IPS DF 6.9 (cell line): ENCODE data around the gene TTC16.
A peak's percentile ranks its signal among the peaks of the same experiment; 100 is the strongest.

Experiments
- DNase-seq: peaks from one replicate; pipeline ENCODE4 v3.0.0-alpha.2; 2013; ENCODE audit warnings: low read depth, low spot score
- H3K27ac ChIP-seq: one replicate; pipeline ENCODE4 v1.5.1; 2013; ENCODE audit warnings: low read length, control low read depth
- H3K27me3 ChIP-seq: 2 replicates; pipeline ENCODE4 v1.6.1; 2013; ENCODE audit warnings: mild to moderate bottlenecking, low read length; ENCODE audit not compliant: control insufficient read depth, insufficient read depth
- H3K36me3 ChIP-seq: 2 replicates; pipeline ENCODE4 v1.6.1; 2013; ENCODE audit warnings: low read length; ENCODE audit not compliant: control insufficient read depth, insufficient read depth
- H3K4me1 ChIP-seq: 2 replicates; pipeline ENCODE4 v1.6.1; 2013; ENCODE audit warnings: low read length; ENCODE audit not compliant: control insufficient read depth, insufficient read depth
- H3K4me3 ChIP-seq: 2 replicates; pipeline ENCODE4 v1.5.1; 2013; ENCODE audit warnings: mild to moderate bottlenecking, low read length
- H3K9me3 ChIP-seq: 2 replicates; pipeline ENCODE4 v1.6.1; 2013; ENCODE audit warnings: low read length, inconsistent platforms; ENCODE audit not compliant: control insufficient read depth, insufficient read depth
- WGBS: extraction: QIAGEN DNeasy Blood & Tissue Kit; methylation state at CpG from one replicate; pipeline ENCODE4 v1.1.7; 2013; ENCODE audit warnings: mixed read lengths, missing lambda C conversion rate; ENCODE audit not compliant: insufficient read length, insufficient coverage; 5-methylcytosine and 5-hydroxymethylcytosine counted together

The TTC16 gene

DNA sequence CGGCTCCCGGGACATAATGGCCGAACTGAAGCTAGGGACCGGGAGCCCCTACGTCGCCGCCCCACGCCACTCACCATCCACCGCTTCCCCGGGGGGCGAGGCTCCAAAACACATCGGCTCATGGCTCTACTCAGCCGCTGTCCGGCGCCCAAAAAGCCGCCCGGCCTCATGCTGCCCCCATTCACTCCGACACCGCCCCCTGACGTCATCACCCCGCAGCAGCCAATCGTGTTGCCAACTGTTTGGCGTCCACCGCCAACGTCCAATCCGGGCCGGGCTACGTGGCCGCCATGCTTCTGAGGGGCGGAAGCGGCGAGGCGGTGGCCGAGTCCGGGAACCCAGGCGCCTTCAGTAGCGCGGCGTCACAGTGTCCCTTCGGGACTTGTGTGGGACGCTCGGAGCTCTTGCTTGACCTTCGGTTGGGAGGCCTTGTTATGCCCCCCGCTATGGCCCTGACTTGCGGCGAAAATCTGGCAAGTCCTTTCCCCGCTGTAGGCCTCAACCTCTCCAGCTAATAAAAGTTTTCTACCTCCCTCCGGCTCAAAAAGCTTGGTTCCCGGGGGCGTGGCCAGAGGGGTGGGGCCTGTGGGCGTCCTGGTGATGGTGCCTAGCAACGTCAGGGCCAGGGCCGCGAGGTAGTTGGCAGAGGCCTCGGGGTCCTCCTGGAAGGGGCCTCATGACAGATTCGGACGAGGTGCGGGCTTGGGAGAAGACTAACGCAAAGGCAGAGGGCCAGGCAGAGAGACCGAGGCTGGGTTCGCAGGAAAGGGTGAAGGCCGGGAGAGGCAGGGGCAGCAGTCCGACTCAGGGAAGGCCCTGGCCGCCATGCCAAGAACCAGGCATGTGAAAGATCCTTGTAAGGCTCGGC is at the start of gene TTC16, which contains the start of gene PTRH1:
TSS of gene TTC16 (plus strand) at position 610 of the 868 bp plus-strand sequence. CDS start at position 677, 67 bp downstream.
TSS of gene PTRH1 (minus strand) at position 194 of the 868 bp plus-strand sequence. CDS start at position 170, 24 bp downstream.
- no peaks in the 10 kb centered on the region for H3K9me3 ChIP-seq
- 0 out of 2 replicates have a peak, but pooled peaks cover 4% of the 10 kb centered on the region for H3K4me1 ChIP-seq
- no CpG with 5 or more reads among the region's 65 CpGs for WGBS

DNA sequence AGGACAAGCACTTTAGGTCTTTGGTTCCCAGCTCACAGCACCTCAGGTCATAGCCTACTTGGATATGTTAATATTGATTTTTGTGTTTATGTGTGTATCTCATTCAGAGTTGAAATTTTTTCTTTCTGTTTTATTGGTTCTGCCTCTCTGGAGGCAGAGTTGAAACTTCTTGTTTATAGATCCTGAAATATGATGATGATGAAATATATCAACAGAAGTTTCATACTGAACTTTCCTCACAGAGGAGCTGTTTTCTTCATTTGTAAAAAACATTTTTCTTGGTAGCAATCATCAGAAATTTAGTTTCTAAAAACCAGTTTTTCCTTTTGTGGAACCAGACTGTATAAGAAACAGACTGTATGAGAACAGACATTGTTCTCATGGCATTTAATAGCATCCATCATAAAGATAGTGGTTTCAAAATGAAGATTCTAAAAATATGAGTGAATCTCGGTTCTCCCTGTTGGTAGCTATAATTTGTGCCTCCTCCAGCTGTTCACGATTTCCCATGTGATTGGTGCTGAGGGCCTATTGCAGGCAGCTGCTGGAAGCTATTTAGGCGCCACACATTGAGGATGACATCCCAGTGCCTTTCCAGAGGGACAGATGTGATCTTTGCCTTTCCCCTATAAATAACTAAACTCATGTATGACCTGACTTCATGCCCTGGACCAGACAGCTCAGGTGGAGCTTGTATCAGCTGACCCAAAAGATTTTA is 48.6 kb upstream of the TTC16 start:
- peaks cover 4% of the 10 kb centered on the region; the same call in 1 of the 2 replicates for H3K36me3 ChIP-seq
- DNase-seq: no peak
- no peak overlapping the region for H3K4me3 ChIP-seq
- WGBS: no CpG with 5 or more reads among the region's 3 CpGs
- H3K27me3 ChIP-seq: no peaks in the 10 kb centered on the region
- H3K9me3 ChIP-seq: no peaks in the 10 kb centered on the region
- no peaks in the 10 kb centered on the region for H3K4me1 ChIP-seq
- H3K27ac ChIP-seq: no peak overlapping the region

More for the DNA sequence above, at the start of gene TTC16, which contains the start of gene PTRH1:
- Histone ChIP-seq H3K27ac (no peak within 1 kb of the TSS), H3K4me3 (peak within 1 kb of the TSS; percentile 61; the same call in 1 of the 2 replicates), H3K36me3 (no peaks in the 10 kb centered on the region), H3K27me3 (no peaks in the 10 kb centered on the region)
- DNase-seq: peak; percentile 92

DNA sequence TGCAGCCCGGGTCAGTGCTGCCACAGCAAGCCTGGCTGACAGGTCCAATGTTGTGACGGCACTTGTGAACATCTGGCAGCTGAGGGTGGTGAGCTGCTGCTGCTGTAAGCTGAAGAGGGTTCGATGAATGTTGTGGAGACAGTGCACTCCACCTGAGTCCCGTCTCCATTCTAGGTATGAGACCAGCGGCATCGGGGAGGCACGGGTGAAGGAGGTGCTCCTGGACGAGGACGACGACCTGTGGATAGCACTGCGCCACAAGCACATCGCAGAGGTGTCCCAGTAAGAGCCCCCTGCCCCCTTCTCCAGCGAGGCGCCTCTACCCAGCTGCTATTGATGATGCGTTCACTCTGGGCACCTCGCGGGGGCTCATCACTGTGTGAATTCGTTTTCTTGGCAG is 48.0 kb upstream of the TTC16 start:
- Histone ChIP-seq H3K4me1 (no peaks in the 10 kb centered on the region), H3K36me3 (peaks cover 4% of the 10 kb centered on the region; the same call in 1 of the 2 replicates), H3K27ac (no peak overlapping the region), H3K9me3 (no peaks in the 10 kb centered on the region), H3K4me3 (no peak overlapping the region), H3K27me3 (no peaks in the 10 kb centered on the region)
- DNase-seq: no peak
- WGBS: no CpG with 5 or more reads among the region's 18 CpGs

GRCh38 chr9:127673234-127673633 is 42.6 kb upstream of the TTC16 start:
- no peak overlapping the region for H3K27ac ChIP-seq
- no CpG with 5 or more reads among the region's 7 CpGs for WGBS
- H3K27me3 ChIP-seq: no peaks in the 10 kb centered on the region
- H3K9me3 ChIP-seq: no peaks in the 10 kb centered on the region
- H3K36me3 ChIP-seq: peaks cover 11% of the 10 kb centered on the region
- no peak for DNase-seq
- H3K4me3 ChIP-seq: no peak overlapping the region
- H3K4me1 ChIP-seq: no peaks in the 10 kb centered on the region

- Histone ChIP-seq H3K4me1 (no peaks in the 10 kb centered on the region), H3K27me3 (no peaks in the 10 kb centered on the region), H3K9me3 (no peaks in the 10 kb centered on the region), H3K4me3 (no peak overlapping the region), H3K27ac (no peak overlapping the region), H3K36me3 (peaks cover 20% of the 10 kb centered on the region)
- WGBS: no CpG with 5 or more reads among the region's 12 CpGs
- DNase-seq: no peak
Measured at GRCh38 chr9:127676638-127677037, 39.2 kb upstream of the TTC16 start.

GRCh38 chr9:127679506-127679905 is 36.4 kb upstream of the TTC16 start:
- no CpG with 5 or more reads among the region's 2 CpGs for WGBS
- no peak overlapping the region for H3K27ac ChIP-seq
- DNase-seq: no peak
- H3K4me1 ChIP-seq: no peaks in the 10 kb centered on the region
- no peaks in the 10 kb centered on the region for H3K9me3 ChIP-seq
- peaks cover 27% of the 10 kb centered on the region for H3K36me3 ChIP-seq
- no peak overlapping the region for H3K4me3 ChIP-seq
- no peaks in the 10 kb centered on the region for H3K27me3 ChIP-seq

GRCh38 chr9:127680226-127680625 is 35.7 kb upstream of the TTC16 start:
- no CpG with 5 or more reads among the region's 11 CpGs for WGBS
- no peaks in the 10 kb centered on the region for H3K9me3 ChIP-seq
- no peak overlapping the region for H3K4me3 ChIP-seq
- no peaks in the 10 kb centered on the region for H3K4me1 ChIP-seq
- no peak for DNase-seq
- H3K27ac ChIP-seq: no peak overlapping the region
- H3K36me3 ChIP-seq: peaks cover 27% of the 10 kb centered on the region
- H3K27me3 ChIP-seq: no peaks in the 10 kb centered on the region

GRCh38 chr9:127680846-127681245 is 35.0 kb upstream of the TTC16 start:
- Histone ChIP-seq H3K27me3 (no peaks in the 10 kb centered on the region), H3K4me3 (no peak overlapping the region), H3K27ac (no peak overlapping the region), H3K9me3 (no peaks in the 10 kb centered on the region), H3K4me1 (no peaks in the 10 kb centered on the region), H3K36me3 (peaks cover 27% of the 10 kb centered on the region)
- no peak for DNase-seq
- no CpG with 5 or more reads among the region's 9 CpGs for WGBS

- no CpG with 5 or more reads among the region's 23 CpGs for WGBS
- peaks cover 22% of the 10 kb centered on the region for H3K36me3 ChIP-seq
Measured at GRCh38 chr9:127682351-127683136, 33.3 kb upstream of the TTC16 start.

DNA sequence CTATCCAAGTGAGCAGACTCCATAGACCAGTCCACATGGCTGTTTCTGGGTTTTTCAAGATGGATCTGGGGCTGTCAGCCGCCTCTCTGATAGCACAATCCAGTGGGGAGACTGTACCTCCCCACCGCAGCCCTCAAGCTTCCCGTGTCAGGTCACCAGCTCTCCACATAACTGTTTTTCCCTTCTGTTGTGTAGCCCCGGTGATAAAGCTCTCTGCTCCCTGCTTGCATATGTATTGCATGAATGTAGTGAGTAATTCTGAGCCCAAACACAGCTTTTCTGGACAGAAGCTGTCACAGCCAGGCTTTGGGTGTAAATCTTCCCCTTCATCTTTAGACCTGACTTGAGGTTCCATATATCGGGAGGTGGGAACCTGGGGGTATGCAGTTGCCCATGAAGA is 32.2 kb upstream of the TTC16 start:
- Histone ChIP-seq H3K36me3 (peaks cover 17% of the 10 kb centered on the region; the same call in 1 of the 2 replicates), H3K27ac (no peak overlapping the region), H3K4me1 (no peaks in the 10 kb centered on the region), H3K27me3 (no peaks in the 10 kb centered on the region), H3K4me3 (no peak overlapping the region), H3K9me3 (no peaks in the 10 kb centered on the region)
- WGBS: no CpG with 5 or more reads among the region's 5 CpGs
- DNase-seq: no peak

More at GRCh38 chr9:127682351-127683136, 33.3 kb upstream of the TTC16 start:
- no peaks in the 10 kb centered on the region for H3K9me3 ChIP-seq
- no peaks in the 10 kb centered on the region for H3K27me3 ChIP-seq
- DNase-seq: no peak
- H3K4me1 ChIP-seq: no peaks in the 10 kb centered on the region
- H3K4me3 ChIP-seq: no peak overlapping the region
- H3K27ac ChIP-seq: no peak overlapping the region
